HL-60 (cell line): ENCODE data around the gene LACRT.

Experiments used
- GABPA ChIP-seq: IDR thresholded peaks from 2 replicates; pipeline ENCODE4 v1.6.1; 2012; ENCODE audit warnings: low read depth
- POLR2AphosphoS5 ChIP-seq: IDR thresholded peaks from 2 replicates; pipeline ENCODE4 v1.6.1; 2012; ENCODE audit warnings: low read depth
- TF ChIP-seq, protein P1 (sequence below): IDR thresholded peaks from one replicate; pipeline ENCODE4 v1.5.1; 2011; ENCODE audit warnings: low read length, control low read depth, inconsistent platforms; ENCODE audit not compliant: insufficient read depth

- TF ChIP-seq, protein P1, sequence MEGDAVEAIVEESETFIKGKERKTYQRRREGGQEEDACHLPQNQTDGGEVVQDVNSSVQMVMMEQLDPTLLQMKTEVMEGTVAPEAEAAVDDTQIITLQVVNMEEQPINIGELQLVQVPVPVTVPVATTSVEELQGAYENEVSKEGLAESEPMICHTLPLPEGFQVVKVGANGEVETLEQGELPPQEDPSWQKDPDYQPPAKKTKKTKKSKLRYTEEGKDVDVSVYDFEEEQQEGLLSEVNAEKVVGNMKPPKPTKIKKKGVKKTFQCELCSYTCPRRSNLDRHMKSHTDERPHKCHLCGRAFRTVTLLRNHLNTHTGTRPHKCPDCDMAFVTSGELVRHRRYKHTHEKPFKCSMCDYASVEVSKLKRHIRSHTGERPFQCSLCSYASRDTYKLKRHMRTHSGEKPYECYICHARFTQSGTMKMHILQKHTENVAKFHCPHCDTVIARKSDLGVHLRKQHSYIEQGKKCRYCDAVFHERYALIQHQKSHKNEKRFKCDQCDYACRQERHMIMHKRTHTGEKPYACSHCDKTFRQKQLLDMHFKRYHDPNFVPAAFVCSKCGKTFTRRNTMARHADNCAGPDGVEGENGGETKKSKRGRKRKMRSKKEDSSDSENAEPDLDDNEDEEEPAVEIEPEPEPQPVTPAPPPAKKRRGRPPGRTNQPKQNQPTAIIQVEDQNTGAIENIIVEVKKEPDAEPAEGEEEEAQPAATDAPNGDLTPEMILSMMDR, result no peak
- TF ChIP-seq POLR2AphosphoS5 (no peak), GABPA (no peak)
Measured at GRCh38 chr12:54604436-54604835, 30.3 kb downstream of the LACRT start.
